ENCODE data around the gene POLDIP2.

POLDIP2 gene

GRCh38 chr17:28404461-28404811 is 47.1 kb upstream of the POLDIP2 start:
- TF ChIP-seq POLR2AphosphoS5 (IDR thresholded peaks at IDR 0.05; ENCODE audit: low read depth, low read length) (no peak), FOXP2 (optimal IDR thresholded peaks at IDR 0.05; ENCODE audit: borderline replicate concordance, extremely low read depth, extremely low read length, insufficient read depth) (no peak), SIN3A (IDR thresholded peaks at IDR 0.05; ENCODE audit: borderline replicate concordance, insufficient read depth, low read length) (no peak), REST (IDR thresholded peaks at IDR 0.05; ENCODE audit: insufficient read depth in 1 of 2, low read depth in 2 of 2, low read length in 2 of 2) (no peak), TAF1 (IDR thresholded peaks at IDR 0.05; ENCODE audit: borderline replicate concordance, insufficient read depth, low read length) (no peak)

- TF ChIP-seq REST (IDR thresholded peaks at IDR 0.05; ENCODE audit: insufficient read depth in 1 of 2, low read depth in 2 of 2, low read length in 2 of 2) (no peak), SIN3A (IDR thresholded peaks at IDR 0.05; ENCODE audit: borderline replicate concordance, insufficient read depth, low read length) (no peak), TAF1 (IDR thresholded peaks at IDR 0.05; ENCODE audit: borderline replicate concordance, insufficient read depth, low read length) (no peak), POLR2AphosphoS5 (IDR thresholded peaks at IDR 0.05; ENCODE audit: low read depth, low read length) (no peak), FOXP2 (optimal IDR thresholded peaks at IDR 0.05; ENCODE audit: borderline replicate concordance, extremely low read depth, extremely low read length, insufficient read depth) (no peak)
These were observed 46.7 kb upstream of the POLDIP2 start for GRCh38 chr17:28404007-28404406.

- TF ChIP-seq REST (IDR thresholded peaks at IDR 0.05; ENCODE audit: insufficient read depth in 1 of 2, low read depth in 2 of 2, low read length in 2 of 2) (no peak), TAF1 (IDR thresholded peaks at IDR 0.05; ENCODE audit: borderline replicate concordance, insufficient read depth, low read length) (no peak), SIN3A (IDR thresholded peaks at IDR 0.05; ENCODE audit: borderline replicate concordance, insufficient read depth, low read length) (no peak), POLR2AphosphoS5 (IDR thresholded peaks at IDR 0.05; ENCODE audit: low read depth, low read length) (no peak), FOXP2 (optimal IDR thresholded peaks at IDR 0.05; ENCODE audit: borderline replicate concordance, extremely low read depth, extremely low read length, insufficient read depth) (no peak)
These were observed 45.5 kb upstream of the POLDIP2 start for GRCh38 chr17:28402844-28403243.

- TF ChIP-seq REST (IDR thresholded peaks at IDR 0.05; ENCODE audit: insufficient read depth in 1 of 2, low read depth in 2 of 2, low read length in 2 of 2) (no peak), SIN3A (IDR thresholded peaks at IDR 0.05; ENCODE audit: borderline replicate concordance, insufficient read depth, low read length) (no peak), TAF1 (IDR thresholded peaks at IDR 0.05; ENCODE audit: borderline replicate concordance, insufficient read depth, low read length) (no peak), FOXP2 (optimal IDR thresholded peaks at IDR 0.05; ENCODE audit: borderline replicate concordance, extremely low read depth, extremely low read length, insufficient read depth) (no peak), POLR2AphosphoS5 (IDR thresholded peaks at IDR 0.05; ENCODE audit: low read depth, low read length) (no peak)
These were observed 44.9 kb upstream of the POLDIP2 start for GRCh38 chr17:28402224-28402630.

GRCh38 chr17:28399808-28400207 is 42.5 kb upstream of the POLDIP2 start:
- TF ChIP-seq POLR2AphosphoS5 (IDR thresholded peaks at IDR 0.05; ENCODE audit: low read depth, low read length) (no peak), TAF1 (IDR thresholded peaks at IDR 0.05; ENCODE audit: borderline replicate concordance, insufficient read depth, low read length) (no peak), FOXP2 (optimal IDR thresholded peaks at IDR 0.05; ENCODE audit: borderline replicate concordance, extremely low read depth, extremely low read length, insufficient read depth) (no peak), SIN3A (IDR thresholded peaks at IDR 0.05; ENCODE audit: borderline replicate concordance, insufficient read depth, low read length) (no peak), REST (IDR thresholded peaks at IDR 0.05; ENCODE audit: insufficient read depth in 1 of 2, low read depth in 2 of 2, low read length in 2 of 2) (no peak)
